Subcutaneous adipose tissue (tissue), 4 donors: ENCODE measurements around the gene RHOBTB3. TPM values are rescaled to one million over a fixed set of nuclear protein-coding genes. Genes with fewer than 3 reads are reported as not detected.

Source experiments
- CTCF ChIP-seq: fragments of 450-650 bp; IDR thresholded peaks from one replicate; pipeline ENCODE4 v1.5.1; 2016; ENCODE audit warnings: low read depth, mild to moderate bottlenecking, control low read depth, antibody characterized with exemption, moderate library complexity
- total RNA-seq, 4 donors: library from RNA; depleted of rRNA; stranded (reverse); fragments of >200 nt; gene quantifications; one replicate each; pipeline ENCODE4 v1.1.0, GENCODE V29; 2016

The RHOBTB3 gene, protein sequence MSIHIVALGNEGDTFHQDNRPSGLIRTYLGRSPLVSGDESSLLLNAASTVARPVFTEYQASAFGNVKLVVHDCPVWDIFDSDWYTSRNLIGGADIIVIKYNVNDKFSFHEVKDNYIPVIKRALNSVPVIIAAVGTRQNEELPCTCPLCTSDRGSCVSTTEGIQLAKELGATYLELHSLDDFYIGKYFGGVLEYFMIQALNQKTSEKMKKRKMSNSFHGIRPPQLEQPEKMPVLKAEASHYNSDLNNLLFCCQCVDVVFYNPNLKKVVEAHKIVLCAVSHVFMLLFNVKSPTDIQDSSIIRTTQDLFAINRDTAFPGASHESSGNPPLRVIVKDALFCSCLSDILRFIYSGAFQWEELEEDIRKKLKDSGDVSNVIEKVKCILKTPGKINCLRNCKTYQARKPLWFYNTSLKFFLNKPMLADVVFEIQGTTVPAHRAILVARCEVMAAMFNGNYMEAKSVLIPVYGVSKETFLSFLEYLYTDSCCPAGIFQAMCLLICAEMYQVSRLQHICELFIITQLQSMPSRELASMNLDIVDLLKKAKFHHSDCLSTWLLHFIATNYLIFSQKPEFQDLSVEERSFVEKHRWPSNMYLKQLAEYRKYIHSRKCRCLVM
- 100 to 1,000 TPM; 131 to 198 (median 148) TPM for total RNA-seq

GRCh38 chr5:95730730-95731570 is at the start of gene RHOBTB3:
RHOBTB3 (plus strand) TSS chr5:95731336; CDS start chr5:95731683, 347 bp downstream.
- no peak for TF ChIP-seq CTCF

DNA sequence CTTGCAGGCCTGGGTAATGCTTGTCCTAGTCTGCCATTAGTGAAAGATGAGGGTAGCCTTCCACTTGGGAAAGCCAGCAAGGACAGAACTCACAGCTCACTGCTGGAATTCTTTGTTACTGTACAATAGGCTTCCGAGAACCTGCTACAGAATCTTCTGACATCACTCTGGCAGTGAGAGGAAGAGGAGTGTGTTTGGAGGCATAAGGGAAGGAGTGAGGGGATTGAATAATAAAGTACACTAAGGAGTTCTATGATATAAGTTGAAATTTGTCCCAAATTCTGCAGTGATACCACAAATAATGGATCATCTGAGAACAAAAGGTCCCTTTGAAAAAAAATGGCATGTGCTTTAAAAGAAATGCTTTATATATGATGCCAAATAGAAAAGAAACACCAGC is 48.2 kb upstream of the RHOBTB3 start, which contains the start of gene SPATA9:
SPATA9 (minus strand) TSS at position 101 of the 400 bp plus-strand sequence. CDS start 137 bp downstream, outside the sequence.
- TF ChIP-seq CTCF = no peak

DNA sequence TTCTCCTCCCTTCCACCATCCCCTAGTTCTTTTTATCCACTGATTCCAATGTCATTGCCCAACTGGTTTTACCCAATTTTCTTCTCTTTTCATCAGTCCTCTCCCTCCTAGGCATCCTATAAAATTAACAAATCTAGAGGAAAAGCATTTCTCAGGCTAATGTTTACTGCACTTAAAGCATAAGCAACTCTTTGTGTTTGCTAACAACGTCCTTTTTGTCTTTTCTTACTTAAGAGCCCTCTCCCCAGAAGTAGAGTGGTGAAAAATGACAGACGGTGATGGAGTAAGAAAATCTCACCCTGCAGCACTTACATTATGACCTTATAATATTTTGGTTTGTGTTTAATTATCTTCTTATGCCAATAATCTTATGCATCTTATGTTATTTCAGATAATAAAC is 46.8 kb upstream of the RHOBTB3 start:
- TF ChIP-seq CTCF = no peak

GRCh38 chr5:95686651-95687050 is 44.5 kb upstream of the RHOBTB3 start:
- no peak for TF ChIP-seq CTCF

GRCh38 chr5:95689680-95690079 is 41.5 kb upstream of the RHOBTB3 start:
- TF ChIP-seq CTCF = no peak

GRCh38 chr5:95690333-95690732 is 40.8 kb upstream of the RHOBTB3 start:
- TF ChIP-seq CTCF = no peak
